IMR-90 (cell line): ENCODE results near the gene CLEC19A.

Experiments
- MAFK ChIP-seq: IDR thresholded peaks from 2 replicates; pipeline ENCODE4 v1.6.1; 2012; ENCODE audit warnings: low read depth, low read length, improper control_type of control experiment
- RAD21 ChIP-seq: IDR thresholded peaks from 2 replicates; pipeline ENCODE4 v1.6.1; 2012; ENCODE audit warnings: low read length, improper control_type of control experiment
- RFX5 ChIP-seq: IDR thresholded peaks from 2 replicates; pipeline ENCODE4 v1.8.0; 2012; ENCODE audit warnings: low read depth, mild to moderate bottlenecking, low read length, moderate library complexity
- SMC3 ChIP-seq: fragments of 150-350 bp; IDR thresholded peaks from 2 replicates; pipeline ENCODE4 v1.6.1; 2016; ENCODE audit warnings: low read depth, mild to moderate bottlenecking, antibody characterized with exemption, low read length, moderate library complexity
- TF ChIP-seq, protein P1 (sequence below): conservative IDR thresholded peaks from 2 replicates; pipeline ENCODE4 v1.5.1; 2012; ENCODE audit warnings: mild to moderate bottlenecking, low read depth, low read length, improper control_type of control experiment

DNA sequence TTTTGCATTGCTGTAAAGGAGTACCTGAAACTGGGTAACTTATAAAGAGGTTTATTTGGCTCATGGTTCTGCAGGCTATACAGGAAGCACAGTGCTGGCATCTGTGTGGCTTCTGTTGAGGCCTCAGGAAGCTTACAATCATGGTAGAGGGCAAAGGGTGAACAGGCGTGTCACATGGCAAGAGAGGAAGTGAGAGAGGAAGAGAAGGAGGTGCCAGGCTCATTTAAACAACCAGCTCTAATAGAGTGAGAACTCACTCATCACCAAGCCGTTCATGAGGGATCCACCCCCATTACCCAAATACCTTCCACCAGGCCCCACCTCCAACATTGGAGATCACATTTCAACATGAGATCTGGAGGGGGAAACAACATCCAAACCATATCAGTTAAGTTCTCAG is 16.4 kb upstream of the CLEC19A start:
- TF ChIP-seq SMC3 (no peak), RAD21 (no peak), RFX5 (no peak), MAFK (no peak)
- TF ChIP-seq, protein P1, sequence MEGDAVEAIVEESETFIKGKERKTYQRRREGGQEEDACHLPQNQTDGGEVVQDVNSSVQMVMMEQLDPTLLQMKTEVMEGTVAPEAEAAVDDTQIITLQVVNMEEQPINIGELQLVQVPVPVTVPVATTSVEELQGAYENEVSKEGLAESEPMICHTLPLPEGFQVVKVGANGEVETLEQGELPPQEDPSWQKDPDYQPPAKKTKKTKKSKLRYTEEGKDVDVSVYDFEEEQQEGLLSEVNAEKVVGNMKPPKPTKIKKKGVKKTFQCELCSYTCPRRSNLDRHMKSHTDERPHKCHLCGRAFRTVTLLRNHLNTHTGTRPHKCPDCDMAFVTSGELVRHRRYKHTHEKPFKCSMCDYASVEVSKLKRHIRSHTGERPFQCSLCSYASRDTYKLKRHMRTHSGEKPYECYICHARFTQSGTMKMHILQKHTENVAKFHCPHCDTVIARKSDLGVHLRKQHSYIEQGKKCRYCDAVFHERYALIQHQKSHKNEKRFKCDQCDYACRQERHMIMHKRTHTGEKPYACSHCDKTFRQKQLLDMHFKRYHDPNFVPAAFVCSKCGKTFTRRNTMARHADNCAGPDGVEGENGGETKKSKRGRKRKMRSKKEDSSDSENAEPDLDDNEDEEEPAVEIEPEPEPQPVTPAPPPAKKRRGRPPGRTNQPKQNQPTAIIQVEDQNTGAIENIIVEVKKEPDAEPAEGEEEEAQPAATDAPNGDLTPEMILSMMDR: no peak
